Measurements from ENCODE around the gene RRP9. TPM values are rescaled to one million over a fixed set of nuclear protein-coding genes. Genes with fewer than 3 reads are reported as not detected.
A peak's percentile ranks its signal among the peaks of the same experiment; 100 is the strongest.

The RRP9 gene
- total and polyA plus RNA-seq, 2 donors (not counting 1 experiment from before 2014, with no cell fraction given) = 16.7 to 21.9 TPM

DNA sequence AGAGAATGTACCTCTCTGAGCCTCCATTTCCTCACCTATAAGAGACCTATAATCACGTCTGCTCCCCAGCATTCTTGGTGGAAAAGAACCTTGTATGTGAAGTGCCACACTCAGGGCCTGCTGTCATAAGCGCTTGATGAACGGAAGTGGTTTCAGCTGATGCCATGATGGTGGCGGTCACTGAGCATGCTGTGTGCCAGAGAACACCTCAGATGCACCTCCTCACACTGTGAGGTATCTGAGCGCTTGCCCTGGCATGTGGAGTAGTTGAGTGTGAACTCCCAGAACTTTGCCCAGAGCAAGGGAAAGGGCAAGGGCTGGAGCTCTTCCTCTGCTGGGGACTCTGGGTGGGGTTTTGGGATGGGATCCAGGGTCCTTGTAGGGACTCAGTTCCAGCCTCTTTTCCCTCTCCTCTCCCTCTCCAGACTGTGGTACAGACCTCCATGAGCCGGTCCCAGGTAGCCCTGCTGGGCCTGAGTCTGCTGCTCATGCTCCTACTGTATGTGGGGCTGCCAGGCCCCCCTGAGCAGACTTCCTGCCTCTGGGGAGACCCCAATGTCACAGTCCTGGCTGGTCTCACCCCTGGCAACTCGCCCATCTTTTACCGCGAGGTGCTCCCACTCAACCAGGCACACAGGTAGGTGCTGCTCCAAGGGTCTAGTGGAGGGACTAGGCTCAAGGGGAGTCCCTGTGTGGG, 35.9 kb upstream of the RRP9 start:
- no peaks in the 10 kb centered on the region for H3K27me3 Mint-ChIP-seq
- ChIA-PET POLR2A (no interaction called here), CTCF (no interaction called here)
- no peaks in the 10 kb centered on the region for H4K20me1 ChIP-seq (ENCODE audit: control insufficient read depth, insufficient read depth, low read length, poor library complexity, severe bottlenecking)
- H3K9ac ChIP-seq (ENCODE audit: low read length) = no peak overlapping the region
- WGBS (ENCODE audit: insufficient coverage) = 70% methylated on average over 4 of the region's 9 CpGs
- ATAC-seq (ENCODE audit: low read depth) = no peak
- no peaks in the 10 kb centered on the region for H3K27me3 ChIP-seq (replicated peaks in 1 of 4; ENCODE audit: control extremely low read depth in 1 of 4, control insufficient read depth in 3 of 4, insufficient read depth in 4 of 4, low read length in 3 of 4)
- peaks cover 30% of the 10 kb centered on the region for H3K4me1 Mint-ChIP-seq
- H3K27ac Mint-ChIP-seq = peak overlapping the region; percentile 37
- H3K9me3 Mint-ChIP-seq (ENCODE audit: insufficient read depth) = no peaks in the 10 kb centered on the region
- no peak for DNase-seq
- intact Hi-C loops (cut with micrococcal nuclease) = loop anchor here (10.0 kb wide), 1 partner anchor 727 kb away; the partner anchor contains the start of genes GLT8D1 and SPCS1
- TF ChIP-seq, protein P1, sequence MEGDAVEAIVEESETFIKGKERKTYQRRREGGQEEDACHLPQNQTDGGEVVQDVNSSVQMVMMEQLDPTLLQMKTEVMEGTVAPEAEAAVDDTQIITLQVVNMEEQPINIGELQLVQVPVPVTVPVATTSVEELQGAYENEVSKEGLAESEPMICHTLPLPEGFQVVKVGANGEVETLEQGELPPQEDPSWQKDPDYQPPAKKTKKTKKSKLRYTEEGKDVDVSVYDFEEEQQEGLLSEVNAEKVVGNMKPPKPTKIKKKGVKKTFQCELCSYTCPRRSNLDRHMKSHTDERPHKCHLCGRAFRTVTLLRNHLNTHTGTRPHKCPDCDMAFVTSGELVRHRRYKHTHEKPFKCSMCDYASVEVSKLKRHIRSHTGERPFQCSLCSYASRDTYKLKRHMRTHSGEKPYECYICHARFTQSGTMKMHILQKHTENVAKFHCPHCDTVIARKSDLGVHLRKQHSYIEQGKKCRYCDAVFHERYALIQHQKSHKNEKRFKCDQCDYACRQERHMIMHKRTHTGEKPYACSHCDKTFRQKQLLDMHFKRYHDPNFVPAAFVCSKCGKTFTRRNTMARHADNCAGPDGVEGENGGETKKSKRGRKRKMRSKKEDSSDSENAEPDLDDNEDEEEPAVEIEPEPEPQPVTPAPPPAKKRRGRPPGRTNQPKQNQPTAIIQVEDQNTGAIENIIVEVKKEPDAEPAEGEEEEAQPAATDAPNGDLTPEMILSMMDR (IDR thresholded peaks at IDR 0.05) = no peak
- no peak for TF ChIP-seq EZH2 (IDR thresholded peaks at IDR 0.05; ENCODE audit: borderline replicate concordance, insufficient read depth, low read depth, low read length, poor library complexity, severe bottlenecking)
- H3K4me2 ChIP-seq (replicated peaks; ENCODE audit: low read depth, low read length, poor library complexity, severe bottlenecking) = no peak overlapping the region
- no peak overlapping the region for H3K4me3 ChIP-seq (ENCODE audit: control extremely low read depth in 1 of 5, extremely low read depth in 1 of 5, insufficient read depth in 1 of 5, low read depth in 2 of 5, low read length in 4 of 5)
- peaks cover 31% of the 10 kb centered on the region for H3K79me2 ChIP-seq (ENCODE audit: control insufficient read depth, insufficient read depth, low read length)
- H3K27ac ChIP-seq (ENCODE audit: low read length in 2 of 2) = no peak overlapping the region
- H2AFZ ChIP-seq (ENCODE audit: insufficient read depth, low read depth, low read length, poor library complexity, severe bottlenecking) = no peak overlapping the region
- H3K36me3 ChIP-seq (replicated peaks in 1 of 2; ENCODE audit: control extremely low read depth in 1 of 2, control insufficient read depth in 1 of 2, extremely low read depth in 1 of 2, insufficient read depth in 2 of 2, low read length in 1 of 2) = peaks cover 0 to 5% of the 10 kb centered on the region in 2 experiments
- H3K4me1 ChIP-seq (ENCODE audit: control insufficient read depth in 2 of 2, insufficient read depth in 2 of 2, low read length in 2 of 2) = peaks cover 22 to 31% of the 10 kb centered on the region in 2 donors
- peak overlapping the region; percentile 65 for H3K4me3 Mint-ChIP-seq
- no peaks in the 10 kb centered on the region for H3K9me3 ChIP-seq (ENCODE audit: control extremely low read depth in 1 of 3, control insufficient read depth in 2 of 3, insufficient read depth in 1 of 3, low read length in 2 of 3)

All from B cell (primary cell).